Fibroblast of lung (primary cell): ENCODE data around the gene IL6R. TPM values are rescaled to one million over a fixed set of nuclear protein-coding genes. Genes with fewer than 3 reads are reported as not detected.

Experiments used
- DNase-seq, 2 donors: peaks; one replicate each; pipeline versions ENCODE4 v3.0.0 to v3.0.0-alpha.2; 2010; ENCODE audit warnings: low read depth in 2 of 2
- H2AFZ ChIP-seq: 2 replicates; pipeline ENCODE4 v1.5.1; 2012; ENCODE audit warnings: low read length, control low read depth, inconsistent platforms
- H3K27ac ChIP-seq: 2 replicates; pipeline ENCODE4 v1.5.1; 2011; ENCODE audit warnings: low read length, control low read depth; ENCODE audit not compliant: insufficient read depth
- H3K27me3 ChIP-seq: 2 replicates; pipeline ENCODE4 v1.5.1; 2011; ENCODE audit warnings: mild to moderate bottlenecking, low read length; ENCODE audit not compliant: control insufficient read depth, insufficient read depth
- H3K36me3 ChIP-seq: 2 replicates; pipeline ENCODE4 v1.5.1; 2011; ENCODE audit warnings: low read length; ENCODE audit not compliant: control insufficient read depth, insufficient read depth
- H3K4me1 ChIP-seq: 2 replicates; pipeline ENCODE4 v1.5.1; 2011; ENCODE audit warnings: low read length; ENCODE audit not compliant: control insufficient read depth, insufficient read depth; ENCODE audit errors: extremely low read depth
- H3K4me2 ChIP-seq: 2 replicates; pipeline ENCODE4 v1.5.1; 2011; ENCODE audit warnings: low read length, control low read depth; ENCODE audit not compliant: insufficient read depth; ENCODE audit errors: extremely low read depth
- H3K4me3 ChIP-seq, 4 experiments: fragments of 200-600 bp in 1 of 4; sonication (generic) in 1 of 4; replicated peaks in 1 of 4; 2 replicates each; pipeline ENCODE4 v1.5.1; 2011 to 2016; ENCODE audit warnings: low read length in 4 of 4, low read depth in 3 of 4, mild to moderate bottlenecking in 3 of 4, control low read depth in 2 of 4, inconsistent platforms in 1 of 4, mixed read lengths in 1 of 4; ENCODE audit not compliant: insufficient read depth in 1 of 4; ENCODE audit errors: control extremely low read depth in 1 of 4
- H3K79me2 ChIP-seq: 2 replicates; pipeline ENCODE4 v1.5.1; 2012; ENCODE audit warnings: mild to moderate bottlenecking, low read length, inconsistent platforms; ENCODE audit not compliant: control insufficient read depth, insufficient read depth
- H3K9ac ChIP-seq: 2 replicates; pipeline ENCODE4 v1.5.1; 2011; ENCODE audit warnings: mild to moderate bottlenecking, low read length, control low read depth; ENCODE audit not compliant: insufficient read depth
- H3K9me3 ChIP-seq: 2 replicates; pipeline ENCODE4 v1.5.1; 2012; ENCODE audit warnings: low read depth, low read length; ENCODE audit not compliant: control insufficient read depth, insufficient read depth
- H4K20me1 ChIP-seq: 2 replicates; pipeline ENCODE4 v1.5.1; 2011; ENCODE audit warnings: low read length; ENCODE audit not compliant: control insufficient read depth, insufficient read depth; ENCODE audit errors: extremely low read depth
- CTCF ChIP-seq, 2 donors: IDR thresholded peaks in 1 of 2; conservative IDR thresholded peaks in 1 of 2; 1 replicate in 1 of 2; 2 replicates in 1 of 2; pipeline ENCODE4 v1.5.1; 2011 to 2012; ENCODE audit warnings: low read length in 2 of 2, control low read depth in 1 of 2, inconsistent platforms in 1 of 2, low read depth in 1 of 2, mild to moderate bottlenecking in 1 of 2
- EZH2 ChIP-seq: IDR thresholded peaks from 2 replicates; pipeline ENCODE4 v1.5.1; 2012; ENCODE audit warnings: low read length, control low read depth, mild to moderate bottlenecking; ENCODE audit errors: missing control alignments
- polyA plus RNA-seq, 2 donors: library from polyadenylated mRNA; depleted of rRNA in 1 of 2; stranded (reverse) in 1 of 2; unstranded in 1 of 2; fragments of >200 nt; gene quantifications; 2 replicates each; pipeline ENCODE4 v1.2.1, GENCODE V29; 2011 to 2012; ENCODE audit warnings: missing spikeins in 1 of 2
- total RNA-seq: library from RNA; depleted of rRNA; stranded (reverse); fragments of >200 nt; gene quantifications from 2 replicates; pipeline ENCODE4 v1.2.1, GENCODE V29; 2014

Gene IL6R
- total and polyA plus RNA-seq, 2 donors (not counting 1 experiment from before 2014, with no cell fraction given): 21.0 to 22.7 TPM

GRCh38 chr1:154413177-154413783, 8.1 kb downstream of the IL6R start:
- Histone ChIP-seq H3K4me1 (peaks cover 3% of the 10 kb centered on the region), H3K9me3 (no peaks in the 10 kb centered on the region), H3K9ac (no peak overlapping the region), H4K20me1 (no peaks in the 10 kb centered on the region), H3K4me3 (no peak overlapping the region), H3K79me2 (peaks cover 7% of the 10 kb centered on the region), H3K27ac (no peak overlapping the region), H3K36me3 (no peaks in the 10 kb centered on the region), H3K27me3 (no peaks in the 10 kb centered on the region), H2AFZ (no peak overlapping the region), H3K4me2 (no peak overlapping the region)
- TF ChIP-seq EZH2 (no peak), CTCF (conservative IDR thresholded peaks at IDR 0.05 in 1 of 2, IDR thresholded peaks at IDR 0.05 in 1 of 2; ENCODE audit: low read depth in 1 of 2, low read length in 2 of 2) (no peak)
- DNase-seq: no peak

GRCh38 chr1:154414606-154415005, 9.5 kb downstream of the IL6R start:
- no peak for DNase-seq
- no peaks in the 10 kb centered on the region for H4K20me1 ChIP-seq
- peaks cover 14% of the 10 kb centered on the region for H3K4me1 ChIP-seq
- H3K27ac ChIP-seq: no peak overlapping the region
- no peak overlapping the region for H3K4me2 ChIP-seq
- no peak overlapping the region for H2AFZ ChIP-seq
- no peaks in the 10 kb centered on the region for H3K9me3 ChIP-seq
- TF ChIP-seq EZH2 (no peak), CTCF (conservative IDR thresholded peaks at IDR 0.05 in 1 of 2, IDR thresholded peaks at IDR 0.05 in 1 of 2; ENCODE audit: low read depth in 1 of 2, low read length in 2 of 2) (no peak)
- no peak overlapping the region for H3K9ac ChIP-seq
- H3K79me2 ChIP-seq: peaks cover 2% of the 10 kb centered on the region
- no peaks in the 10 kb centered on the region for H3K27me3 ChIP-seq
- H3K36me3 ChIP-seq: no peaks in the 10 kb centered on the region
- no peak overlapping the region for H3K4me3 ChIP-seq

- Histone ChIP-seq H3K27ac (no peak overlapping the region), H3K79me2 (peaks cover 4% of the 10 kb centered on the region), H3K36me3 (no peaks in the 10 kb centered on the region), H4K20me1 (no peaks in the 10 kb centered on the region), H3K4me2 (no peak overlapping the region), H3K27me3 (no peaks in the 10 kb centered on the region), H3K4me1 (peaks cover 30% of the 10 kb centered on the region), H3K9me3 (no peaks in the 10 kb centered on the region), H3K9ac (no peak overlapping the region), H3K4me3 (no peak overlapping the region), H2AFZ (no peak overlapping the region)
- DNase-seq: no peak
- no peak for TF ChIP-seq CTCF (conservative IDR thresholded peaks at IDR 0.05 in 1 of 2, IDR thresholded peaks at IDR 0.05 in 1 of 2; ENCODE audit: low read depth in 1 of 2, low read length in 2 of 2)
- TF ChIP-seq EZH2: no peak
Measured at GRCh38 chr1:154416471-154417337, 11.6 kb downstream of the IL6R start.
